SKM-1 treated with dmso at 0.1 percent for 144 hours (cell line): ENCODE measurements around the gene DNAJC22.
"Not testable (repeated sequence)": the region's sequence is repeated elsewhere in the genome, so short reads cannot be mapped to it uniquely, and the experiment has no call there.

ENCODE experiments used
- DNase-seq: peaks from one replicate; lab custom pipeline; 2025; ENCODE audit not compliant: unreplicated experiment; lab: John Stamatoyannopoulos, UW

The DNAJC22 gene

DNA sequence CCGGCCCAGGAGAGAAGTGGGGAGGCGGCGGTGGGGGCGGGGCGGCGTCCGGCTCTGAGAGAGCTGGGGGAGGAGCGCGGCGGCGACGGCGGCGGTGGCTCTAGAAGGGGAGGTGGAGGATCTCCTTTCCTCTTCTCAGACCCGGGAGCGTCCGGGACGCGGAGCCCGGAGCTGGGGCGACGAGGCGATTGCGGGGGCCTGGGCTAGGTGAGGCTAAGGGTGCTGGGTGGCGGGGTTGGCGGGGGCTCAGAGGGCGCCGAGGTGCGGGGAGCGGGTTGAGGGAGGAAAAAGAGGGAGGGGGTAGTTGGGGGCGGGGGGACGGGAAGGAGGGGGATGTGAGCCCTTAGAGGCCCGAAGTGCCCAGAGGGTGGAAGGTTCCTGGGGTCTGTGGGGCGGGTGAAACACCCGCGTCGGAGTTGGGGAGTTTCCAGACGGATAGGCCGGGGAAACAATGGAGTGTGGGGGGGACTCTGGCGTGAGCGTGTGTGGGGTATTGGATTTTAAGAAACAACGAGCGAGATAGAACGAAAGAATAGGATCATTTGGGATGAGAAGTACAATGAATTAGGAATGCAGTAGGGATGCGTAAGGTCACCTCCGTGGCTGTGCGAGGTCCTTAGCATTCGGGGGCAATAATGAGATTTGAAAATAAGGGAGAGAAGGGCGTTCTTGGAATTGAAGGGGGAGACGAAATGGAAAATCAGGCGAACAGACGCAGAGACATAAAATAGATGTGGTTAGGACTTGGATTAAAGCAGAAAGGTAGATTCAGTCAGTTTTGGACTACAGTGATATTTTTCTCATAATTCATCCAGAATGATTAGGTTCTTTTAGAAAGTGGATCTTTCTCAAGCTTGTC is 20.9 kb downstream of the DNAJC22 start, which contains the start of gene SPATS2:
SPATS2 (plus strand) TSS at position 82 of the 859 bp plus-strand sequence. CDS start 93,551 bp downstream, outside the sequence.
- no peak for DNase-seq

GRCh38 chr12:49368240-49368600 is 21.5 kb downstream of the DNAJC22 start:
- DNase-seq = no peak

DNA sequence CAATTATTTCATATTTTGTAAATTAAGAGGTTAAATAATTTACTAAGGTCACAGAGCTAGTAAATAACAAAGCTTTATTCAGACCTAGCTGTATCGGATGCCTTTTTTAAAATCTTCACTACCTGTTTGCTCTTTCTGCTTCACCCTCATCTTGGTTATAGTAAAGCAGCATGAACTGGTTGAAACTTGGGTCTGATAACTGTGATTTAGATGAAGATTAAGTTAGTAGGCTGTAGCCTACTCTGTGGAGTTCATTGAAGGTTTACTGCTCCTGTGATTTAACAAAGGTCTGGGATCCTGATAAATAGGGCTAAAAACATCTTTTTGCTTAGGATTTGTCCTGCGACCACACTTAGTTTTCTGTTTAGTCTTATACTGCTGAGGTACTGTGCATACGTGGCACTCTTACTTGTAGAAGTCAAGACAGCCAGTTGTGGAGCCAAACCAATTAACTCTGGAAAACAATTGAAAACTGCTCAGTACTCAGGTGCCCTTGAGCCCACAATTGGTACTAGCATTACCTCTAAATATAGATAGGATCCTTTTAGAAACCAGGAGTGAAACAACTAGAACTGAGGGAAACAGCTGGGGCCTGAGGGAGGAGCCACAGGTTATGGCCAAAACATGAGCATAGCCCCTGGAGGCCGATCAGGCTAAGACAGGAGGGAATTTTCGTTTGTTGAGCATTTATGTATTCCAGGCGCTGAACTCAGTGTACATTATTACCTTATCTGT is 22.9 kb downstream of the DNAJC22 start:
- no peak for DNase-seq

DNA sequence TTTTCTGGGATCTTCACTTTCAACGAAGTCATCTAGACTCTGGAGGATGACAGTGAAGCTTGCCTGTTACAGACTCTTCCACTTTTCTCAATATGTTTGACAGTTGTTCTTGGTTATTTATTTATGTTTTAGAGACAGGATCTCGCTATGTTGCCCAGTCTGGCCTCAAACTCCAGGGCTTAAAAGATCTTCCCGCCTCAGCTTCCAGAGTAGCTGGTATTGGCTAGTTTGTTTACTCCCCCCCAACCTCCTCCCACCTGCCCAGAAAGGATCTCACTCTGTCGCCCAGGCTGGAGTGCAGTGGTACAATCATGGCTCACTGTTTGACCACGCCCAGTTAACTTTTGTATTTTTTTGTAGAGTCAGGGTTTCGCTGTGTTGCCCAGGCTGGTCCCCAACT is 23.9 kb downstream of the DNAJC22 start:
- no peak for DNase-seq

DNA sequence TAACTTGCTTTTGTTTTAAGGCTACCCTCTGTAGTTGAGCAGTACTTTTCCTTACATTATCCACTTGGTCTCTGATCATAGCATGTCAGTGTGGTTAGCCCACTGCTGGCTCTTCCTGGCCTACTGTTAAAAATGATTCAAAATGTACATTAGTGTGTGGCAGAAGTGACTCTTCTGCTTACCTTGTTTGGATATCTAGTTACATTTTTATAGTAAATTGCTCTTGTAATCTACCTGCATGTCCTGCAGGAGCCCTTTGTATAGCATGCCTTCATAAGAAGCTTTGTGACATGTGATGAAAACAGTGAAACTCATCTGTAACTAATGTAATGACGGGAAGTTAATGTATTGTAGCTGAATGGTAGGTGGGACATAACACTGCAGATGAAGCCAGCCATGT is 28.7 kb downstream of the DNAJC22 start:
- no peak for DNase-seq

- DNase-seq = no peak
These were observed 30.7 kb downstream of the DNAJC22 start for GRCh38 chr12:49377386-49377785.

- not testable (repeated sequence) for DNase-seq
These were observed 33.5 kb downstream of the DNAJC22 start for GRCh38 chr12:49380184-49380583.

GRCh38 chr12:49388682-49389386 is 42.1 kb downstream of the DNAJC22 start:
- no peak for DNase-seq

- DNase-seq = no peak
These were observed 42.7 kb downstream of the DNAJC22 start for GRCh38 chr12:49389387-49389703.

GRCh38 chr12:49397000-49397399 is 50.3 kb downstream of the DNAJC22 start:
- DNase-seq = no peak

DNA sequence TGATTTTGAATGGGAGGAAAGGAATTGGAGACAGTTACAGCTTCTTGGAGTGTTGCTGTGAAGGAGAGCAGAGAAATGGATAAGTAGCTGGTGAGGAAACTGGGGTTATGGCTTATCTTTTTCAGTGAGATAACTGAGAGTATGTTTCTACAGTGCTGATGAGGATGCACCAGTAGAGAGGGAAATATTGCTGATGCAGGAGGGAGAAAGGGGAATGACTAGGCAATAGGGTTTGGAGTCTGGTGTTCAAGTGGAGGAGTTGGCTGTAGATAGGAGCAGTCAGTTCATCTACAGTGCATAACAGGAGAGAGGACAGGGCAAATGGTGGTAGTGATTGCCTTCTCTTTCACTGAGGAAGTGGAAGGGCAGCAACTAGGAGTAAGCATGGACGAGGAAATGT is 53.6 kb downstream of the DNAJC22 start:
- DNase-seq = no peak
